A673 (cell line): ENCODE results near the gene SLC30A4.

ENCODE experiments used
- CTCF ChIP-seq: fragments of 300-800, 200-600 bp; sonication (generic); conservative IDR thresholded peaks from 2 replicates; pipeline ENCODE4 v1.5.1; 2017; ENCODE audit warnings: low read depth, mild to moderate bottlenecking, antibody characterized with exemption, low read length, moderate library complexity, mixed read lengths
- EZH2 ChIP-seq: fragments of 200-600 bp; sonication (generic); IDR thresholded peaks from 2 replicates; pipeline ENCODE4 v1.6.1; 2017; ENCODE audit warnings: borderline replicate concordance, low read depth, mild to moderate bottlenecking, mixed read lengths, antibody characterized with exemption, low read length; ENCODE audit not compliant: poor library complexity, severe bottlenecking

GRCh38 chr15:45496658-45497057, 25.9 kb downstream of the SLC30A4 start:
- no peak for TF ChIP-seq CTCF
- TF ChIP-seq EZH2, result no peak
